Measurements from ENCODE around the gene ARFGEF3.

- TF ChIP-seq CTCF (tag by site-specific recombination; IDR thresholded peaks at IDR 0.05) = no peak
- TF ChIP-seq ZBTB20 (tag by site-specific recombination; IDR thresholded peaks at IDR 0.05) = no peak
- no peak for TF ChIP-seq PRDM10 (tag by site-specific recombination; IDR thresholded peaks at IDR 0.05)
- TF ChIP-seq ATF2 (tag by site-specific recombination; IDR thresholded peaks at IDR 0.05; ENCODE audit: low read depth) = no peak
- TF ChIP-seq SALL2 (tag by site-specific recombination; IDR thresholded peaks at IDR 0.05; ENCODE audit: borderline replicate concordance) = no peak
- TF ChIP-seq ZBTB11 (tag by site-specific recombination; conservative IDR thresholded peaks at IDR 0.05; ENCODE audit: low read depth) = no peak
- no peak for TF ChIP-seq ZNF596 (tag by site-specific recombination; IDR thresholded peaks at IDR 0.05)
- TF ChIP-seq REST (tag by site-specific recombination; IDR thresholded peaks at IDR 0.05) = no peak
- no peak for TF ChIP-seq ZNF2 (tag by site-specific recombination; IDR thresholded peaks at IDR 0.05)
- TF ChIP-seq KLF10 (tag by site-specific recombination; IDR thresholded peaks at IDR 0.05) = no peak
- TF ChIP-seq ZNF23 (tag by site-specific recombination; IDR thresholded peaks at IDR 0.05; ENCODE audit: borderline replicate concordance) = no peak
Observed at GRCh38 chr6:138310821-138311220, 149.1 kb downstream of the ARFGEF3 start.
